NCI-H1694 treated with DMSO at 0.1 percent for 48 hours (cell line): Measurements from ENCODE around the gene SSU72.
"Not testable (repeated sequence)": the region's sequence is repeated elsewhere in the genome, so short reads cannot be mapped to it uniquely, and the experiment has no call there.

Experiments
- DNase-seq: peaks from one replicate; lab custom pipeline; 2025; lab: John Stamatoyannopoulos, UW

Gene SSU72

DNA sequence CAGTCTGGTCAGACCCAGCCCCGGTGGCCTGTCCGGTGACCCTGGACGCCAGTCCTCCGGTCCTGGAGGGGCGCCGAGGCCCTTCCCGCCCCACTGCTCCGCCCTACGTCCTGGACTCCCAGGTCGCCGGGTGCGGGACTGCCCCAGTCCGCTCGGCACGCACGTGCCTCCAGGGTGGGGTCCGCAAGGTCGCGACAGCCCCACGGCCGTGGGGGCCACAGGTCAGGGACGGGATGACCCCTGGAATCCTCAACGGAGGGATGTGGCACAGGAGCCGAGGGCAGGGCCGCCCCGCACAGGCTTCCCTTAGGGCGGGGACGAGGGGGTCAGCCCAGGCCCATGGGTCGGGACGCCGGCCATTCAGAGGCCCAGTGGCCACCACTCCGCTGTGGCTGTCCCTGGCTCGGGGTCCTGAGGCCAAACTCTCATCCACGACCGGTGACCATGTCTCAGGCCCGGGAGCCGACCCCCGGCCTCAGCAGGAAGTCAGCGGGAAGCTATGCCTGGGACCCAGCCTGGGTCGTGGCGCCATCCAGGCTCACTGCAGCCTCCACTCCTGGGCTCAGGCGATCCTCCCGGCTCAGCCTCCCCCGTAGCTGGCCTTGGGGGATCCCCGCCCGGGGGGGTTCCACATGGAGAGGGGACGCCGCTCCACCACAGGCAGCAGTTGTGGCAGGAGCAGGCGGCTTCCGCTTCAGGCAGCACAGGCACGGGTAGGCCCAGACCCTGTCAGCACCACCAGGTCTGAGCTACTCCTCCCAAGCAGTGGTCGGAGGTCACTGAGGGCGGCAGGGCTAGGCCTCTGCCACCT lies 33.6 kb downstream of the SSU72 start:
- DNase-seq = no peak

DNA sequence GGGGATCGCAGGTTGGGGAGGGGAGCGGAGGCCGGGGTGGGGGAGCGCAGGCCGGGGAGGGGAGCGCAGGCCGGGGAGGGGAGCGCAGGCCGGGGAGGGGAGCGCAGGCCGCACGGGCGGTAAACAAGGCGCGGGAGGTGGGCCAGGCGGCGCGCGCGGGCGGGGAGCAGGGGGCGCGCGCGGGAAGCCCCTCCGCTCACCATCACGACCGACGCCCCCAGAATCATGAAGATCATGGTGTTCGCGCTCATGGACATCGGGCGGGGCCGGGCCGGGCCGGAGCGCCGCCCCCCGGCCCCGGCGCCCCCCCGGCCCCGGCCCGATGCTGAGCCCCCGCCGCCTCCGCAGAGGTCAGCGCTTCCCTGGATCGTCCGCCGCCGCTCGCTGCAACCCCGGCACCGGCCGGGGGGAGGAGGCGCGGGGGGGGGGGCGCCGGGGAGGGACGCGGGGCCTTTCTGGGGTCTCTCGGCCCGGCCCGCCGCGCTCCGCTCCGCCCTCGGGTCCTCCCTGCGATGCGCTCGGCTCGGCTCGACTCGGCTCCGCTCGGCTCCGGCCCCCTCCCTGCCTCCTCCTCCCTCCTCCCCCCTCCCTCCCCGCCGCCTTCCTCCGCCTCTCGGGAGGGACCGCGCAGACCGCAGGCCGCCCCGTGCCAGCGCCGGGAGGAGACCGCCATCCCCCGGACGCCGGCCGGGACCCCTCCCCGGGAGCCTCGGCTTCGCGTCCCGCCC lies 34.4 kb downstream of the SSU72 start, which contains the start of gene TMEM240:
Gene TMEM240 (minus strand): TSS at position 535 of the 728 bp plus-strand sequence. CDS start 278 bp downstream, at position 257.
- DNase-seq = peak; percentile 9

DNA sequence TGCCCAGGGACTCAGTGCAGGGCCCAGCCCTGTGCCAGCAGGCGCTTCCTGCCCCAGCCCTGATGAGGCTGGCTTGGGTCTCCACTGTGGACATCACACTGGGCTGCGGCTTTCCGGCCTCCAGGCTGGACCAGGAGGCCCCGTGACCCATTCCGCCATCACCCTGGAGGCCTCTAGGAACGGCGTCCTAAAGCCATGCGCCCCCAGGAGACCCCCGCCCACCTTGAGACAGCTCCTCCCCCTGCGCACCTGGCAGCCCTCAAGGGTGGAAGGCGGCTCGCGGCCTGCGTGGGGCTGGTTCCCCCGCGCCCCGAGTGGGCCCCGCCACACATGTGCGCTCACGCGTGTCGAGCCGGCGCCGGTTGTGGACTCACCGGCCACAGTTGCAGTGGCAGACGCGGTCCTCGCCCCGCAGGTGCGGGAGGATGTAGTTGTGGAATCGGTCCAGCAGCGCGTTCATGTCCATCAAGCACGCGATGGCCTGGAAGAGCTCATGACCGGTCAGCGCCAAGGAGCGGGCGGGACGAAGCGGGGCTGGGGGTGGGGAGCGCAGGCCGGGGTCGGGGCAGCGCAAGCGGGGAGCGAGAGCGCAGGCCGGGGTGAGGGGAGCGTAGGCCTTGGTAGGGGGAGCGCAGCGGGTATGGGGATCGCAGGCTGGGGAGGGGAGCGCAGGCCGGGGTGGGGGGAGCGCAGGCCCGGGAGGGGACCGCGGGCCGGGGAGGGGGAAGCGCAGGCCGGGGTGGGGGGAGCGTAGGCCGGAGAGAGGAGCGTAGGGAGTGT lies 35.2 kb downstream of the SSU72 start:
- DNase-seq = no peak

DNA sequence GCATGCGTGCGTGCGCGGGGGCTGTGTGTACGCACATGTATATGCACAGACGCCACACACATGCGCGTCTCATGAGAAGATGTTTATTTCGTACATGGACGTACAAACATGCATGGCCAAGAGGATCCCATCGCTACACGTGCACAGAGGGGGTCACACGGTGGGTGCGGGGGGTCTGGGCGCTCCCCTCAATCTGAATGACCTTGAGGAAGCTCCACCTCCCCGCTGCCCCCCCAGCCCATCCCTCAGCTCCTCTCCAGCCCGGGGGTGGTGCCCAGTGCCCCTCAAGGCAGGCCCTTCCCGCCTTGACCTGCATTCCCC lies 35.7 kb downstream of the SSU72 start:
- no peak for DNase-seq

DNA sequence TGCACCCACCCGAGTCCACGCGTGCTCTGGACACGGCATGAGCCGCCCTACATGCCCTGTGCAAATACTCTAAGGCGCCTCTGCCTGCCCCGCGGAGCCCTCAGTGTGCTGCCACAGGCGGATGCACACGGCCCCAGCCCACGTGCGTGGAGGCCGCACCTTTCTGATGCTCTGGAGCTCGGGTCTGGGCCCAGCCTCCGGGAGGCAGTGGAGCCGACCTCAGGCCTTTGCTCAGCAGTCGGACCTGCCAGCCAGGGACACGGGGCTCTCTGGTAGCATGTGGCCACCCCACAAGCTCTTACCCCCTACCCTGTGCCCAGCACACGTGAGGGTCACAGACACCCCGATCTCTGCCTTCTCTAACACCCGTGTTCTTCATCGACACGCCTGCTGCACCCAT lies 36.3 kb downstream of the SSU72 start:
- DNase-seq = no peak

DNA sequence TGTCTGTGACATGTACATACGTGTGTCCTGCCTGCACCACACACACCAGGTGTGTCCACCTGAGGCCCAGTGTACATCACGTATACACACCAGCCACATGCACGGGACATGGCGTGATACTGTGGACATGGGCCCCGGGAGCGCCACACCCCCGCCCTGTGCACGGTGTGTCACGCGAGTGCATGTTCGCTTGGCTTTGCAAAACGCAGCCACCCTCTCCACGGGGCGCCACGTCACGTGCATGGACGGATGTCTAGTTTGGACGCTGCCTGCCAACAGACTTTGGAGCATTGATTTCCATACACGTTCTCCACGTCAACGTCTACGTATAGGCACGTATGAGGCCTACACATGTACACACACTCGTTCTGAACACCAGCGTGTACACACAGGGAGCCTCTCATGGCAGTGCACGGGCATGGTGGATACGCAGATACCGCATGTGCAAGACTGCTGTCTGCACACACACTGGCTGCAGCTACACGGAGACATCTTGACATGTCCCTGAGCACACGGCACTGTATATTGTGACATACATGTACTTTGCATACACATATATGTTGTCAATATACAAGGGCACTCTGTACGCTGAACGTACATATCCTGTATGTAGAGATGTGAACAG lies 36.9 kb downstream of the SSU72 start:
- DNase-seq = no peak

DNA sequence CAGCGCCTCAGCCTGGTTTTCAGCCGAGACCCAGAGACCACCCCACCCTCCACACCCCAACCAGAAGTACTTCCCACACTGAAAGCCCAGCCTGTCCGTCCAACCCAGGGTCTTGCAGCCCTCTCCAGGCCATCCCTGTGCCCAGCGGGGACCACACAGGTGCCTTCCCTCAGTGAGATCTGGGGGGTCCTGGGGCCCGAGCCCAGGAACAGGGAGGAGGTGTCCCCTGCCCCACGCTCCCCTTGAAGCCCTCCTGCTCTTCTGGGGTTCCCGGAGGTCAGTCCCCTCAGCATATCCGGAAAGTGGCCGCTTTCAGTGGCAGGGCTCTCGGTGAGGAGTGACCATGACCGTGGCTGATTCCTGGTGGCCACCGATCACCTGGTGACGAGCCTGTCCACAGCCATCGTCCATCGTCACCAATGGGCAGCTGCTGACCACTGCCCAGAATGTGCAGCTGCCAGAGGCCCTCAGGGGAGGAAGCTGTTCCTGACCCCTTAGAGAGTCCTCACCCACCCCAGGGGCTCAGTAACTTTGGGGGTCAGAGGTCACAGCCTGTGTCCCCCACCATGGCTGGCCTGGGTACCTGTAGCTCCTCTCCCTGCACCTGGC lies 37.6 kb downstream of the SSU72 start:
- DNase-seq = no peak

DNA sequence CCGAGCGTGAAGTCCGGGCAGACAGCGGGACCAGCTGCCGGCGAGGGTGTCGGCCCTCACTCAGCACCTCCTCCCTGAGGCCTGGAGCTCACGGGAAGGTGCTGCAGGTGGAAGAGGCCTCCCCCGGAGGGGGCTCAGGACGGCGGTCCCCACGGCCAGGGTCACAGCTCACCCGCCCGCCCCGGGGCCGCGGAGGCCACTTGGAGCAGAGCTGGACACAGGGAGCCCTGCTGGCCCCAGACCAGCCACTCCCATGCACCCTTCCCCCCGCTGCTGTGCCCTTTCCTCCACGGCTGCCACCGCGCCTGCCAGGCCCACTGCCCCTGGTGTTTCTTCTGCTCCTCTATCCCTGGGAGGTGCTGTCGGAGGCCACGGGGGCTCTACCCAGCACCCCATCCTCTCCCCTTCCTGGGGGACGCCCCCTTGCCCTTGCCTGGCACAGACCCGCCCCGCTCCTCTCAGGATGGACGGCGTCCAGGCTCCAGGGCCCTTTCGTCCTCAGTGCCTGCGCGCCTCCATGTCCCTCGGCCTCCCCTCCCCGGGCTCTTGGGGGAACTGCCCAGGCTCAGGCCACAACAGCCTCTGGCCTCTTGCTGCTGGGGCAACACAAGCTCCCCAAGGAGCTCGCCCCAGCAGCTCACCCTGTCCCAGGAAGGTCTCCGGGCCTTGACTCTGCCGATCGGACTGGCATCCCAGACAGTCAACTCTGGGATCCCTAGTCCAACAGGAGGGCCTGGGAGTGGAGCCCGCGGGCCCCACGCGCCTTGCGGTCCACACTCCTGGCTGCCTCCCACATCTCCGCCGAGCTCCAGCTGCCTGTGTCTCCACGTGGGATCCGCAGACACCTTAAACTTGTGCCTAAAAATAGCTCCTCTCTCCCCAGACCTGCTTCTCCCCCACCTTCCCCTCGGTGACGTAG lies 38.4 kb downstream of the SSU72 start:
- no peak for DNase-seq

DNA sequence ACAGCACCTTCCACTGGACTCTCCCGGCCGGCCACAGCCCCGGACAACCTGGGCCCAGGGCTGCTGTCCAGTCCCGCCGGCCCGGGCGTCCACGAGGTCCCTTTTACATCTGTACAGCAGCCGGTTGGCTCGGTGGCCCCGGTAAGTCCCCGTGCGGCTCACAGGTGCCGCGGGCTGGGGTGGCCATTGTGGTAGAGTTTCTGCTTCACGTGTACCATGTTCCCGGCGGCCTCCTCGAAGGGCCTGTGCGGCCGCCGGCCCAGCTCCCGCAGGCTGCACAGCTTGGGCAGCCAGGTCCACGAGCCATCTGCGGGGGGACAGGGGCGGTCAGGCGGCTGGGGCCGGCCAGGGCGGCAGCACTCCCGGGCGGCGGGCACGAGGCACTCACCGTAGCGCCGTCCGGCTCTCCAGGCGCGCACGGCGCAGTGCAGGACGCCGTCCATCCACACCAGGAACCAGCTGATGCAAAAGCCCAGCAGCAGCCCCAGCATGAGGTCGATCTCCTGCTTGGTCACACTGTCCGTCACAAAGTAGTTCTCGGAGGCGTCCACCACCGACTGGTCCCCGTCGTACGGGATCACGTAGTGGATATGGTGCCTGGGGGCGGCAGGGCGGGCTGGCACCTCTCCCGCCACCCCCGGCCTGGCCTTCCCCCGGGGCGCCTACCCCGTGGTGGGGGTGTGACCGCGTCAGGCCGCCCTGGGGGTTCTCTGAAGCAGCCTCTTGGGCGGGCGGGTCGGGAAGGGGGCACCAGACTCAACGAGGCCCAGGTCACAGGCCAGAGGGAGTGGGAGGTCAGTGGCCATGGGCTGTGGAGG lies 39.3 kb downstream of the SSU72 start:
- no peak for DNase-seq

DNA sequence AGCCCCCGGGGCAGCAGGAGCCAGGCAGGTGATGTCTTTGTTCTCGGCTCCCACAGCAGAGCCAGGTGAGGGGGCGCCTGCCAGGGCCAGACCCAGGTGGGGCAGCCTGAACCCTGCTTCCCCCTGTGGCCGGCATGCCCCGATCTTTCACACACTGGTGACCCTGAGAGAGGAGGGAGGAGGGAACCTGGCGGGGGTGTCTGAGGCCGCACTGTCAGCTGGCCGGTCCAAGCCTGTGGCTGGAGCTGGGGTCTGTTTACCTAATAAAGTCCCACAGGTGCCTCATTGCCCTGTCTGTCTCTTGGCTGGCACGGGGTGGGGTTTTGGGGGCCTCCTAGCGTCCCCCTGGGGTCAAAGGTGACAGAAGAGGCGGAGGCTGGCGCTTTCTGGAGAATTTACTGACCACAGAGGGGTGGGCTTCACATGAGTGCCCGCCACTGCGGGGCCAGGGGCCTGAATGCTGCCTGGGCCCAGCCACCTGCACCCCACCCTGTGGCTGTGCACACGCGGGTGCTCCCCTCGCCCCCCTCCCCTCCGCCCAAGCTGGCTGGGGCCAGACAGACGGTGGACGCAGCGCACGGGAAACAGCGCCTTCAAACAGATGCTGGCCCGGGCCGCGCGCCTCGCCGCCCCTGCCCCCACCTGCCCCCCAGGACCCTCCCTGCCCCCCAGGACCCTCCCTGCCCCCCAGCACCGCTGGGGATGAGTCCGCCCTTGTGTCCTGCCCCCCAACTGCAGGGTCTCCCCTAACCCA lies 40.1 kb downstream of the SSU72 start:
- no peak for DNase-seq

DNA sequence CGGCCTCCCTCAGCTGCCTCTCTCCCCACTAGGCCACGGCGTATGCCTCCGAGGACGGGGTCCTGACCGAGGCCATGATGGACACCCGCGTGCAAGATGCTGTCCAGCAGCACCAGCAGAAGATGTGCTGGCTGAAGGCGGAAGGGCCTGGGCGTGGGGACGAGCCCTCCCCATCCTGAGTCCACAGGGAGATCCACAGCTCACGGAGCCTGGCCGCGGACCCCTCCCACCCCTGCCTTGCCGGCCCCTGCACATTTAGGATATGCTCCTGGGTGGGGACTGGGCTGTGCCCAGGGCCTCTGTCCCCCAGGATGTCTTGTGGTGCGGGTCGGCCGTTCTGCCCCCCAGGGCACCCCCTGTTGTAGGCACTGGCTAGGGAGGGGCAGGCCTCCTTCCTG lies 40.8 kb downstream of the SSU72 start:
- not testable (repeated sequence) for DNase-seq

DNA sequence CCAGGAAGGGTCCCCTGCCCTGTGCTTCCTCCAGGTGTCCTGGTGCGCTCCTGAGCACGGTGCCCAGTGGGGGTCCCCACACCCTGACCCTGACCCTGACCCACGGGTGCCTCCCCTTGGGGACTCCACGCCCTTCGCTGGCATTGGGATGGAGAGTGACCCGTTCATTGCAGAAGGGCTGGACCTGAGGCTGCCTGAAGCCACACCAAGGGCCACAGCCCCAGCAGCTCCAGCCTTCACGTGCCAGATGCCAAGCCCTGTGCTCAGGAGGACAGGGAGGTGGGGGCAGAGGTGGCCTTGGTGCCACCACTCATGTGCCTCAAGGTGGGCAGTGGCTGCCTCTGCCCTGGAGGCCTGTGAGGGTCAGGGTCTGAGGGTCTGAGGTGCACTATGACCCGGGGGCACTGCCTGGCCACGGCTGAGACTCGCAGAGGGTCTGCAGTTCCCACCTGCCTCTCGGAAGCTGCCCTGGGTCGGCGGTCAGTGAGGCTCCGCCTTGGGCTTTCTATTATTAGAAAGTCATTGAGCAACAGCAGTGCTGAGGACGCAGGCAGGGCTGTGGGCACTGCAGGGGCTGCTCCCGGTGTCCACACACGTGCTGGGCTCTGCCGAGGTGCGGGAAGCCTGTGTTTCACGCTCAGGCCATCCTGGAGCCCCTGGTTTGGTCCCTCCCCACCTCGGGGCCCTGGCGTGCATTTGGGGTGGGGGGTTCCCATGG lies 41.3 kb downstream of the SSU72 start:
- DNase-seq = not testable (repeated sequence)

DNA sequence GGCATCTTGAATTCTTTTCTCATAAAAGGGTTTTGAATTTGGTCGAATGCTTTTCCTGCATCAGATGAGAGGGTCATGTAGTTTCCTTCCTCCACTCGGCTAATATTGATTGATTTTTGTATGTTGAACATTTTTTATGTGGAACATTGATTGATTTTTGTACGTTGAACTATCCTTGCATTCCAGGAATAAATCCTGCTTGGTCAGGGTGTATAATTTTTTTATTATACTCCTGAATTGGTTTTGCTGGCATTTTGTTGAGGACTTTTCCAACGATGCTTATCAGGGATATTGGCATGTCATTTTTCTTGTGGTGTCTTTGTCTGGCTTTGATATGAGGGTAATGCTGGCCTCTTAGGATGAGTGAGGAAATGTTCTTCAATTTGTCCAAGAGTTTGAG lies 42.7 kb downstream of the SSU72 start:
- no peak for DNase-seq

DNA sequence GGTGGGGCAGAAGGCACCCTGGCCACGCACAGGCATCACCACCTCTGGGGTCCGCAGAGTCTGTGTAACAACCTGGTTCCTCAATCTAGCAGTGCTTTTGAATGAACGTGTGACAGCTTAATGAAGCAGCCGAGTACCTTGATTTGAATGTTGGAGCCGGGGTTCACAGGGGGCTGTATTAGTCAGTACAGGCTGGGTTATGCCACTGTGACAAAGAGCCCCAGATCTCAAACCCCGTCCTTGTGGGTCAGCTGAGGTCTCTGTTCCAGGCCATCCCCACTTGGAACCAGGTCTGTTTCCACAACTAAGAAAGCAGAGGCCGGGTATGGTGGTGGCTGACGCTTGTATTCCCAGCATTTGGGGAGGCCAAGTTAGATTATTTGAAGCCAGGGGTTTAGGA lies 44.7 kb downstream of the SSU72 start:
- no peak for DNase-seq

DNA sequence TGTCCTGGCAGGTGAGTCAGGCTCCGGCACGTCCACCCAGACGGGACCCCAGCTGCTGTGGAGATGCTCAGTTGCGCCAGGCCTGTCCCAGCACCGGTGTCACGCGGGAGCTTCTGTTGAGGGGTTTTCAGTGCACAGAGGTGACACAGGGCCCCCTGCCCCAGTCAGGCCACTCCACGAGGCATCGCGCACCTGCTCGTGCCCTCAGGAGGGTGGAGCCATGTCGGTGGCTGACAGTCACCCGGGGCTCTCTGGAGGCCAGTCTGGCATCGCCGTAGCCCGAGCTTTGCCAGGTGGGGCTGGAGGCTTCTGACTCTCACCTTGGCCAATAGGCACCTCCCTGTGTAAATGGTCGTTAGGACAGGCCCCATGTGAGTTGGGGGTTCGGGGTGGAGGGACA lies 45.3 kb downstream of the SSU72 start:
- DNase-seq = no peak

DNA sequence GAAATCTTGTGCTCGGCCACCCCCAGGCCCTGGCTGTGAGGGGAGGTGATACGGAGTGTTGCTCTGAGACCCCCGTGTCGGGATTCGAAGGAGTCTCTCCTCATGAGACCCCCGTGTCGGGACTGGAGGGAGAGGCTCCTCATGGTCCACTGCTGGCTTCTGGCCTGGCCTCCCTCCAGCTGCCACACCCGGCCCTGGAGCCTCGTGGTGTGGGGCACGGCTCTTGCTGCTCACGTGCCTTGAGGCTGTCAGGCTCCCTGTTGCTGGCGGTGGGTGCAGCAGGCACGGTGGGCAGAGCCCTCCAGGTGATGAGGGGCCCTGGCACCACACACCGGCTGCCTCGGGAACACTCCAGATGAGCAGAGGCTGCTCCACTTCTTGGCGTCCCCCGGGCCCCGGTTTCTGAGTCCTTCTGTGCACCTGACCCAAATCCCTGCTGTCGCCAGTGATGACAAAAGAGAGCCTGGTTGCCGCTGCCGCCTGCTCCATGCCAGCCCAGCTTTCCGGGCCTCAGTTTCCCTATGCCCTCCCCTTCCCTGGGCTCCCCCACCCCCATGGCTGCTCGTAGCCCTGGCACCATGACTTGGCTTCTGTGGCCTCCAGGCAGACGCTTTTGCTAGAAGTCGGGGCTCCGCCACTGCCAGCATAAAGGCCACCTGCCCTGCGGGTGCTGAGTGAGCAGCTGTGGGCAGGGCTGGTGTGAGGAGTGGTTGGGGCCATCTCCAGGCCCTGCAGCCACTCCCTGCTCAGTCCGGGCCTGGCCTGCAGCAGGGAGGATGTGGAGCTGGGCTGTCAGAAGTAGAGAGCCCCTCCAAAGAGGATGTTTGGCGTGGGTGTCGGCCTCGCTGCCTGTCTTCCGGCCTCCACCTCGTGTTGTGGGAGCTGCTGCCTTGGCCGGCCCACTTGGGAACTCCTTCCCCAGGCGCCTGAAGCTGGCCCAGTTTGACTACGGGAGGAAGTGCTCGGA lies 46.1 kb downstream of the SSU72 start:
- DNase-seq = no peak

DNA sequence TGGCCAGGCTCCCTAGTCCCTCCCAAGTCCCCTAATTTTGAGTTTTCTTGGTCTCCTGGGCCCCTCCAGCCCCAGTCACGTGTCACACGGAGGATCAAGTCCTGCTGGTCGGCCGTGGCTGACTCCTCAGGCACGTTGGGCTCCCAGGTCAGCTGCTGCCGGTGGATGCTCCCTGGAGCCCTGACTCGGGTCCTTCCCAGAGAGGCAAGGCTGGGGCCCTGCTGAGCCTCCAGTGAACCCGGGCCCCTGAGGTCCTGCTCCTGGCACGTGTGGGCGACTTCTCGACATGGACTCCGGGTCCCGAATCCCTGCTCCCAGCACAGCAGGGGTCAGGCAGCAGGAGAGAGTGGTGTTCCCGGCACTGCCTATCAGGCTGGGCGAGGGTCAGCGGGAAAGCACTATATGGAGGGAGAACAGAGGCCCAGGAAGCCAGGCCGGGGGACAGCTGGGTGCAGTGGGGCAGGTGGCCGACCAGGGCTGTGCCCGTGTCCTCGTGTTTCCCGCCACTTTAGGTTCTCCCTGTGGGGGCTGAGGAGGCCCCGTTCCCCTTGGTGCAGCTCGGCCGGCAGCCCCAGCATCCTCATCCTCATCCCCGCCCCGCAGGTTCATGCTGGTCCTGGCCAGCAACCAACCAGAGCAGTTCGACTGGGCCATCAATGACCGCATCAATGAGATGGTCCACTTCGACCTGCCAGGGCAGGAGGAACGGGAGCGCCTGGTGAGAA lies 47.4 kb downstream of the SSU72 start:
- no peak for DNase-seq
